Body of pancreas (tissue), 4 donors: ENCODE data around the gene GPR148. TPM values are rescaled to one million over a fixed set of nuclear protein-coding genes. Genes with fewer than 3 reads are reported as not detected.

Source experiments
- ATAC-seq: fragments of 150-250 bp; one replicate; pipeline ENCODE4 v1.9.1; 2016
- DNase-seq, 4 donors: peaks; one replicate each; pipeline ENCODE4 v3.0.0-alpha.2; 2019
- H3K27ac ChIP-seq, 4 donors: fragments of 200-600 bp; sonication (generic); 1 replicate in 3 of 4; 2 replicates in 1 of 4; pipeline versions ENCODE4 v1.5.1 to v1.6.1; 2016 to 2019; ENCODE audit warnings: mild to moderate bottlenecking in 1 of 4, mixed read lengths in 1 of 4, moderate library complexity in 1 of 4
- H3K27me3 ChIP-seq, 2 donors: fragments of 200-600 bp; sonication (generic); one replicate each; pipeline ENCODE4 v1.6.0; 2016; ENCODE audit warnings: mild to moderate bottlenecking in 1 of 2
- H3K36me3 ChIP-seq, 2 donors: fragments of 200-600 bp; sonication (generic); replicated peaks in 1 of 2; 2 replicates each; pipeline ENCODE4 v1.5.1; 2016; ENCODE audit warnings: low read depth in 2 of 2; ENCODE audit not compliant: insufficient read depth in 1 of 2
- H3K4me1 ChIP-seq: fragments of 200-600 bp; sonication (generic); one replicate; pipeline ENCODE4 v1.6.0; 2016
- H3K4me3 ChIP-seq, 2 donors: fragments of 200-600 bp; sonication (generic); 1 replicate in 1 of 2; 2 replicates in 1 of 2; pipeline ENCODE4 v1.5.1; 2016 to 2019
- H3K9me3 ChIP-seq, 3 donors: fragments of 200-600 bp; sonication (generic); 1 replicate in 2 of 3; 2 replicates in 1 of 3; pipeline ENCODE4 v1.5.1; 2016
- POLR2A ChIP-seq, 3 donors: fragments of 450-650 bp; IDR thresholded peaks; one replicate each; pipeline ENCODE4 v1.6.1; 2016; ENCODE audit warnings: antibody characterized with exemption in 3 of 3, mild to moderate bottlenecking in 2 of 3
- WGBS, 2 donors: methylation state at CpG; one replicate each; pipeline ENCODE4 v1.1.5; 2017; 5-methylcytosine and 5-hydroxymethylcytosine counted together
- intact Hi-C: fragments of 100-400 bp; cut with DNase I; formaldehyde crosslinking; loops from one replicate; pipeline ENCODE4 v1.15.1; 2023
- total RNA-seq, 2 donors: library from RNA; depleted of rRNA; stranded (reverse); fragments of >200 nt; gene quantifications; one replicate each; pipeline ENCODE4 v1.1.0, GENCODE V29; 2016
- TF ChIP-seq, protein P1 (sequence below), 7 experiments: fragments of 450-650 bp in 4 of 7; fragments of 200-600 bp in 3 of 7; sonication (generic) in 3 of 7; IDR thresholded peaks; one replicate each; pipeline ENCODE4 v1.5.1; 2016 to 2019; ENCODE audit warnings: antibody characterized with exemption in 7 of 7

Gene GPR148
- total RNA-seq, 2 donors from 2014 or later, result not detected

DNA sequence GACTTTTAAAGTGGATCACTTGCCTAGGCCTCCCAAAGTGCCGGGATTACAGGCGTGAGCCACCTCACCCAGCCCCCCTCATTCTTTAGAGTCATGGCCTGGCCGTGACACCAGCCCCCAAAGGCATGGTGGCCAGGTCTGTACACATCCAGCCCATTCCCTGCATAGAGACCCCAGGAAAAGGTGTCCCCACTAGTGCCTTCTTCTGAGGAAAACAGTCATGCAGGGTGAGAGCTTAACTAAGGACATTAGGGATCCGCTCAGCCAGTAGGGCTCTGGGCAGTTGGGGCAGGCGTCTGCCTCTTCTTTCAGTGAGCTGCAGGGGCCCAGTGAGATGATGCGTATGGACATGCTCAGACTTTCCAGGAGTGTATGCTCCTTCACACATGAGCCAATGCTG lies 20.8 kb downstream of the GPR148 start:
- DNase-seq (no peak), ATAC-seq (no peak)
- Histone ChIP-seq H3K36me3 (no peaks in the 10 kb centered on the region), H3K27me3 (no peaks in the 10 kb centered on the region), H3K4me3 (no peak overlapping the region), H3K4me1 (no peaks in the 10 kb centered on the region), H3K27ac (no peak overlapping the region), H3K9me3 (no peaks in the 10 kb centered on the region)
- intact Hi-C loops, result no loop called here
- 89 to 92% methylated on average over 5 to 6 of the region's 6 CpGs for WGBS, 2 donors
- TF ChIP-seq, protein P1, sequence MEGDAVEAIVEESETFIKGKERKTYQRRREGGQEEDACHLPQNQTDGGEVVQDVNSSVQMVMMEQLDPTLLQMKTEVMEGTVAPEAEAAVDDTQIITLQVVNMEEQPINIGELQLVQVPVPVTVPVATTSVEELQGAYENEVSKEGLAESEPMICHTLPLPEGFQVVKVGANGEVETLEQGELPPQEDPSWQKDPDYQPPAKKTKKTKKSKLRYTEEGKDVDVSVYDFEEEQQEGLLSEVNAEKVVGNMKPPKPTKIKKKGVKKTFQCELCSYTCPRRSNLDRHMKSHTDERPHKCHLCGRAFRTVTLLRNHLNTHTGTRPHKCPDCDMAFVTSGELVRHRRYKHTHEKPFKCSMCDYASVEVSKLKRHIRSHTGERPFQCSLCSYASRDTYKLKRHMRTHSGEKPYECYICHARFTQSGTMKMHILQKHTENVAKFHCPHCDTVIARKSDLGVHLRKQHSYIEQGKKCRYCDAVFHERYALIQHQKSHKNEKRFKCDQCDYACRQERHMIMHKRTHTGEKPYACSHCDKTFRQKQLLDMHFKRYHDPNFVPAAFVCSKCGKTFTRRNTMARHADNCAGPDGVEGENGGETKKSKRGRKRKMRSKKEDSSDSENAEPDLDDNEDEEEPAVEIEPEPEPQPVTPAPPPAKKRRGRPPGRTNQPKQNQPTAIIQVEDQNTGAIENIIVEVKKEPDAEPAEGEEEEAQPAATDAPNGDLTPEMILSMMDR (IDR thresholded peaks at IDR 0.05), result no peak
- no peak for TF ChIP-seq POLR2A (IDR thresholded peaks at IDR 0.05)

DNA sequence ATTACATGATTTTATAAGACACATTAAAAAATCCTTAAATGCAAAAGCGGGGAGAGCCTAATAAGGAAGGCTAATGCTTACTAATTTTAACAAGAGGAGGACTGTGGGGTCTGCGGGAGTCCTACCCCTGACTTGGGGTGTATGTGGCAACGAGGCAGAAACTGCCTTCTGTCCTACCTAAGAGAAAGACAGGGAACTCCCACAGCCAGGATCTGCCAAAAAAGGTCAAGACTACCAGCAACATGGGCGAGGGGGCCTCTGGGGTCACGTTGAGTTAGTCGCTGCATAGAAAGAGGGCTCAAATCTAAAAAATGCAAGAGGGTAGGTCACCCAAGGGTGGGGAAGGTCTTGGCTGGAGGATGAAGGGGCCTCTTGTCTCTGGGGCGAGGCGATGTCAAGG lies 25.9 kb downstream of the GPR148 start:
- no peak overlapping the region for H3K4me3 ChIP-seq
- intact Hi-C loops, result no loop called here
- no peak overlapping the region for H3K27ac ChIP-seq
- no peaks in the 10 kb centered on the region for H3K9me3 ChIP-seq
- H3K36me3 ChIP-seq, result no peaks in the 10 kb centered on the region
- ATAC-seq, result no peak
- H3K27me3 ChIP-seq, result no peaks in the 10 kb centered on the region
- TF ChIP-seq, protein P1 (IDR thresholded peaks at IDR 0.05), result no peak
- TF ChIP-seq POLR2A (IDR thresholded peaks at IDR 0.05), result no peak
- H3K4me1 ChIP-seq, result peaks cover 17% of the 10 kb centered on the region
- no peak for DNase-seq
- WGBS, 2 donors, result 59 to 62% methylated on average over 8 of the region's 8 CpGs

DNA sequence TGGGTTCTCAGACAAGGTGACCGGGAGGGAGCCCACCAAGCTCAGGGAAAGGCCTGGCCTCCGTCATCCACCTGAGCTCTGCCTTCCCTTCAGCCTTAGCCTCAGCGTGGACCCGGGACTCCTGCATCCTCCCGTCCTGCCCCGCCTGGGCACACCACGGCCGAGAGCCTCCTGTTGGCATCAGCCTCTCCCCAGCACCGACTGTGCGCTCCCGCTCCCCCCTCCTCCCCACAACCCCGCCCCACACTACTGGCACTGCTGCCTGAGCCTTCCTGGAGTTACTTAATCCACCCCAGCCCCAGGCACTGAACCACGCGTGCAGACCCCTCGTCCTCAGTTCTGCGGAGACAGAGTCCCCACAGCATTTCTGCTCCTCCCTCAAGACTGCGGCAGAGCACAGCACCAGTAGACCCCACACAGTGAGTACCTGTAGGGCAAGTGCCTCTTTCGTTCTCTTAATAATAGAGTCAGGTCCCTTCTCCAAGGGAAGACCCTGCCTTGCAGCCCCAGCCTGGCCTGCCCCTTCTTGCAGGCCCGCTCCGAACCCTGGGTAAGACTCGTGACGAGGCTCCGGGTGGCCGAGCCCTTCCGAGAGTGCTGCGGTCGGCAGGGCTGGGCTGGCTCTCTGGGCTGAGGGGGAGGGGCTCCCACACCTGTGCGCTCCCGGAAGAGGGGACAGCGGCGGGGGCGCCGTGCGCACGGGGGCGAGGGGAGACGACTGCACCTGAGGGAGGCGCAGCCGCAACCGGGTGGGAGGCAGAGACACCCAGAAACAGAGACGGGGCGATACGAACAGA lies 26.6 kb downstream of the GPR148 start, which contains the start of gene AMER3:
Gene AMER3 (plus strand): TSS at position 285 of the 797 bp plus-strand sequence. CDS start 6,533 bp downstream, outside the sequence.
- 4 to 7% methylated on average over 26 to 43 of the region's 43 CpGs for WGBS, 2 donors
- H3K9me3 ChIP-seq, result no peaks in the 10 kb centered on the region
- peak; percentile 39 for ATAC-seq
- H3K27me3 ChIP-seq, result no peaks in the 10 kb centered on the region
- H3K27ac ChIP-seq, result peak within 1 kb of the TSS in 1 of 4 donors; percentile 36
- intact Hi-C loops, result no loop called here
- DNase-seq, result peak; percentile 40 to 61 (median 43)
- TF ChIP-seq, protein P1 (IDR thresholded peaks at IDR 0.05), result no peak
- TF ChIP-seq POLR2A (IDR thresholded peaks at IDR 0.05), result peak in 1 of 3 donors; percentile 23
- H3K4me3 ChIP-seq, result peak within 1 kb of the TSS in 1 of 2 donors; percentile 63
- peaks cover 24% of the 10 kb centered on the region for H3K4me1 ChIP-seq
- H3K36me3 ChIP-seq, result no peaks in the 10 kb centered on the region

DNA sequence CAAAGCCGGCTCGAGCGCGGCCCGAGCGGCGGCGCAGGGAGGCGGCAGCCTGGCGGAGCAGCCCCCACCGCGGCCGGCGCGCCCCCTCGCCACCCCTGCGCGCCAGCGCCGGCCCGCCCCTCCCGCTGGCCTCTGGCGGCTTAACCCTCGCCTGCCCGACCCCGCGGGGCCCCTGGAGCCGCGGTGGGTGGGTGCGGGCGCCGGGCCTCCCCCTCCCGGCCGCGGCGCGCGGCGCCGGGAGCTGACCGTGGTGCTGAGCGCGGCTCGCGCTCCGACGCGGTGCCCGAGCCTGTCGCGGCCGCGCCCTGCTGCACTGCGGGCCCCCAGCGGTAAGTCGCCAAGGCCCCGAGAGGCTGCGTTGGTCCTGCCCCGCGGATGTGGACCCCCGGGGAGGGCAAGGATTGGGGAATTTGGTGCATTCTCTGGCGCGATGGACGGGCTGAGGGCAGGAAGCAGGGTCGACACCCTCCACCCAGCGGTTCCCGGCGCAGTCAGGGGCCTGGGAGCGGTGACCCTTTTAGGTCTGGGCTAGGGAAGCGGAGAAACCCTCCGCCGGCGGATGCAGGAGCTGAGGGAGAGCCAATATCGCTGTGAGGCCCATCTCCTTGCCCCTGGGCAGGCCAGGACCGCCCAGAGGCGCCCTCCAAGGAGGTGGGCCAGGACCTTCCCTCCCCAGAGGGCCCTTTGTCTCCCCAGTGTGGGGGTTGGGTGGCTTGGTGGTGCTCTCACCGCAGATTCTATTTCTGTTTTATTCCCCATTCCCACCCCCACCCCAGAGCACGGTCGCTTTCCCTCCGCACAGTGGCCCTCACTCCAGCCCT lies 27.4 kb downstream of the GPR148 start:
- H3K9me3 ChIP-seq, result no peaks in the 10 kb centered on the region
- H3K27me3 ChIP-seq, result no peaks in the 10 kb centered on the region
- no peaks in the 10 kb centered on the region for H3K36me3 ChIP-seq
- H3K4me3 ChIP-seq, result peak overlapping the region in 1 of 2 donors; percentile 63
- DNase-seq (peak in 2 of 4 donors; percentile 28 to 49), ATAC-seq (peak; percentile 73)
- no peak for TF ChIP-seq POLR2A (IDR thresholded peaks at IDR 0.05)
- TF ChIP-seq, protein P1 (IDR thresholded peaks at IDR 0.05), result peak in 3 of 7 experiments; percentile 8 to 32 (median 24)
- H3K4me1 ChIP-seq, result peaks cover 29% of the 10 kb centered on the region
- intact Hi-C loops, result no loop called here
- WGBS, 2 donors, result 8 to 24% methylated on average over 11 to 42 of the region's 80 CpGs
- H3K27ac ChIP-seq, result peak overlapping the region in 1 of 4 donors; percentile 36
